Endothelial cell of umbilical vein (primary cell): ENCODE data around the gene YY1.

Experiments used
- CTCF ChIP-seq, 2 donors: IDR thresholded peaks; 1 replicate in 1 of 2; 2 replicates in 1 of 2; pipeline ENCODE4 v1.5.1; 2011; ENCODE audit warnings: low read length in 2 of 2, mild to moderate bottlenecking in 2 of 2, moderate library complexity in 2 of 2, control low read depth in 1 of 2, inconsistent platforms in 1 of 2, low read depth in 1 of 2; ENCODE audit not compliant: insufficient read depth in 1 of 2; ENCODE audit errors: extremely low read depth in 1 of 2
- EZH2 ChIP-seq: IDR thresholded peaks from 2 replicates; pipeline ENCODE4 v1.6.1; 2012; ENCODE audit warnings: borderline replicate concordance, low read depth, mild to moderate bottlenecking, moderate library complexity, low read length, inconsistent platforms; ENCODE audit not compliant: severe bottlenecking
- FOS ChIP-seq: IDR thresholded peaks from 2 replicates; pipeline ENCODE4 v1.6.1; 2011; ENCODE audit warnings: mild to moderate bottlenecking, low read length, moderate library complexity, borderline replicate concordance; ENCODE audit not compliant: insufficient read depth
- GATA2 ChIP-seq: IDR thresholded peaks from 2 replicates; pipeline ENCODE4 v1.7.0; 2011; ENCODE audit warnings: low read depth, mild to moderate bottlenecking, moderate library complexity, mixed read lengths, low read length; ENCODE audit not compliant: insufficient read length, insufficient read depth
- JUN ChIP-seq: IDR thresholded peaks from 2 replicates; pipeline ENCODE4 v1.6.1; 2011; ENCODE audit warnings: borderline replicate concordance, low read depth; ENCODE audit not compliant: insufficient read length, insufficient read depth
- MAX ChIP-seq: IDR thresholded peaks from 2 replicates; pipeline ENCODE4 v1.6.1; 2011; ENCODE audit not compliant: insufficient read depth, insufficient read length
- MYC ChIP-seq: IDR thresholded peaks from one replicate; pipeline ENCODE4 v1.6.1; 2011; ENCODE audit warnings: mild to moderate bottlenecking, low read depth, low read length
- POLR2A ChIP-seq: IDR thresholded peaks from 2 replicates; pipeline ENCODE4 v1.6.1; 2012; ENCODE audit warnings: low read depth, mild to moderate bottlenecking, control low read depth, low read length
- POLR2AphosphoS5 ChIP-seq: IDR thresholded peaks from 2 replicates; pipeline ENCODE4 v1.6.1; 2012; ENCODE audit warnings: low read depth, mild to moderate bottlenecking, control low read depth, low read length, moderate library complexity; ENCODE audit not compliant: insufficient read depth

GRCh38 chr14:100290607-100291304 lies 51.8 kb downstream of the YY1 start:
- no peak for TF ChIP-seq CTCF (IDR thresholded peaks at IDR 0.05; ENCODE audit: extremely low read depth in 1 of 2, insufficient read depth in 1 of 2, low read depth in 1 of 2, low read length in 2 of 2)
- TF ChIP-seq JUN, result no peak
- no peak for TF ChIP-seq POLR2AphosphoS5
- no peak for TF ChIP-seq POLR2A
- no peak for TF ChIP-seq GATA2
- TF ChIP-seq EZH2, result no peak
- no peak for TF ChIP-seq MYC
- no peak for TF ChIP-seq MAX
- TF ChIP-seq FOS, result no peak
